Endodermal cell (in vitro differentiated cells): ENCODE results near the gene AKR1C3. TPM values are rescaled to one million over a fixed set of nuclear protein-coding genes. Genes with fewer than 3 reads are reported as not detected.

Experiments
- DNase-seq: peaks from one replicate; pipeline ENCODE4 v3.0.0-alpha.2; 2017
- H3K27ac ChIP-seq: 2 replicates; pipeline ENCODE4 v1.5.1; 2013; ENCODE audit warnings: mild to moderate bottlenecking, low read depth, low read length, moderate library complexity
- H3K27me3 ChIP-seq: 2 replicates; pipeline ENCODE4 v1.6.1; 2013; ENCODE audit warnings: mild to moderate bottlenecking, low read length, moderate library complexity; ENCODE audit not compliant: insufficient read depth, control insufficient read depth, poor library complexity, severe bottlenecking
- H3K36me3 ChIP-seq: 2 replicates; pipeline ENCODE4 v1.7.0; 2013; ENCODE audit warnings: mild to moderate bottlenecking, low read length, moderate library complexity; ENCODE audit not compliant: control insufficient read depth, insufficient read depth
- H3K4me1 ChIP-seq: one replicate; pipeline ENCODE4 v1.7.0; 2013; ENCODE audit warnings: low read length; ENCODE audit not compliant: control insufficient read depth, insufficient read depth
- H3K4me3 ChIP-seq: 2 replicates; pipeline ENCODE4 v1.5.1; 2013; ENCODE audit warnings: mild to moderate bottlenecking, low read length, moderate library complexity
- H3K9ac ChIP-seq: 2 replicates; pipeline ENCODE4 v1.6.1; 2013; ENCODE audit warnings: mild to moderate bottlenecking, low read length, moderate library complexity; ENCODE audit not compliant: poor library complexity, severe bottlenecking; ENCODE audit errors: extremely low read depth
- H3K9me3 ChIP-seq: 2 replicates; pipeline ENCODE4 v1.6.1; 2013; ENCODE audit warnings: mild to moderate bottlenecking, low read length, moderate library complexity; ENCODE audit not compliant: control insufficient read depth
- H3K27ac Mint-ChIP-seq: 2 replicates; pipeline ENCODE4 v1.8.0; 2020; ENCODE audit warnings: mixed read lengths
- H3K27me3 Mint-ChIP-seq: 2 replicates; pipeline ENCODE4 v1.8.0; 2021; ENCODE audit warnings: mild to moderate bottlenecking, mixed read lengths; ENCODE audit not compliant: insufficient read depth
- H3K36me3 Mint-ChIP-seq: 2 replicates; pipeline ENCODE4 v1.8.0; 2020; ENCODE audit warnings: low read depth, mixed read lengths
- H3K4me1 Mint-ChIP-seq: 2 replicates; pipeline ENCODE4 v1.8.0; 2020; ENCODE audit warnings: mixed read lengths
- H3K4me3 Mint-ChIP-seq: 2 replicates; pipeline ENCODE4 v1.8.0; 2020; ENCODE audit warnings: mild to moderate bottlenecking, moderate library complexity, mixed read lengths
- H3K9me3 Mint-ChIP-seq: 2 replicates; pipeline ENCODE4 v1.8.0; 2020; ENCODE audit warnings: mild to moderate bottlenecking, mixed read lengths
- WGBS, 2 experiments: methylation state at CpG; one replicate each; pipeline versions ENCODE4 v1.1.5 to v1.1.7; 2013; ENCODE audit warnings: missing lambda C conversion rate in 2 of 2, mixed read lengths in 1 of 2; ENCODE audit not compliant: insufficient coverage in 1 of 2, insufficient read length in 1 of 2; 5-methylcytosine and 5-hydroxymethylcytosine counted together
- total RNA-seq, 2 donors: library from RNA; stranded (reverse); fragmentation: NEBNext Ultra II Directional in 1 of 2; extraction: Animal tissue kit (Norgen Biotek cat#: 25700) in 1 of 2; gene quantifications; 2 replicates in 1 of 2; 3 replicates in 1 of 2; pipeline ENCODE4 v1.2.1, GENCODE V29; 2021
- TF ChIP-seq, protein P1 (sequence below): fragments of 200-600 bp; sonication (generic); conservative IDR thresholded peaks from 2 replicates; pipeline ENCODE4 v1.5.0; 2021; ENCODE audit warnings: antibody characterized with exemption, mild to moderate bottlenecking

The AKR1C3 gene
- total RNA-seq, 2 donors from 2014 or later: 6.1 to 28.9 TPM

DNA sequence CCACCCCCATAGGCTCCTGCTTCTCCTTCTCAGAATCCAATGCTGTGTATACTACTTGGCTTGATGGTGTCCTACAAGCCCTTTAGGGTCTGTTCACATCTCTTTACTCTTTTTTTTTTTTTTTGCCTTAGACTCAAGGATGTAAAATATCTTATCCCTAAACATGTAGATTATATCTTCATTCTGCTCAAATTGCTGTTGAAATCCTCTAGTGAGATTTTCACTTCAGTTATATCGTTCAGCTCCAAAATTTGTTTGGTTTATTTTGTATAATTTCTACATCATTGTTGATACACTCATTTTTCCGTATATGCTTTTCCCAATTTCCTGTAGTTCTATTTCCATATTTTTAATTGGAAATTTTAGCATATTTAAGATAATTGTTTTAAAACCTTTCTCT is 1.8 kb upstream of the AKR1C3 start:
- Mint-ChIP-seq H3K9me3 (peaks cover 3% of the 10 kb centered on the region), H3K4me3 (no peak overlapping the region), H3K27me3 (peaks cover 3% of the 10 kb centered on the region), H3K27ac (no peak overlapping the region), H3K36me3 (no peaks in the 10 kb centered on the region), H3K4me1 (peaks cover 4% of the 10 kb centered on the region)
- H3K4me3 ChIP-seq: no peak overlapping the region
- H3K9ac ChIP-seq: no peak overlapping the region
- no peaks in the 10 kb centered on the region for H3K36me3 ChIP-seq
- 100% methylated on average over 1 of the region's 2 CpGs; no CpG with 5 or more reads in 1 of the 2 experiments for WGBS, 2 experiments
- peaks cover 10% of the 10 kb centered on the region for H3K9me3 ChIP-seq
- DNase-seq: no peak
- H3K27me3 ChIP-seq: no peaks in the 10 kb centered on the region
- no peaks in the 10 kb centered on the region for H3K4me1 ChIP-seq
- TF ChIP-seq, protein P1, sequence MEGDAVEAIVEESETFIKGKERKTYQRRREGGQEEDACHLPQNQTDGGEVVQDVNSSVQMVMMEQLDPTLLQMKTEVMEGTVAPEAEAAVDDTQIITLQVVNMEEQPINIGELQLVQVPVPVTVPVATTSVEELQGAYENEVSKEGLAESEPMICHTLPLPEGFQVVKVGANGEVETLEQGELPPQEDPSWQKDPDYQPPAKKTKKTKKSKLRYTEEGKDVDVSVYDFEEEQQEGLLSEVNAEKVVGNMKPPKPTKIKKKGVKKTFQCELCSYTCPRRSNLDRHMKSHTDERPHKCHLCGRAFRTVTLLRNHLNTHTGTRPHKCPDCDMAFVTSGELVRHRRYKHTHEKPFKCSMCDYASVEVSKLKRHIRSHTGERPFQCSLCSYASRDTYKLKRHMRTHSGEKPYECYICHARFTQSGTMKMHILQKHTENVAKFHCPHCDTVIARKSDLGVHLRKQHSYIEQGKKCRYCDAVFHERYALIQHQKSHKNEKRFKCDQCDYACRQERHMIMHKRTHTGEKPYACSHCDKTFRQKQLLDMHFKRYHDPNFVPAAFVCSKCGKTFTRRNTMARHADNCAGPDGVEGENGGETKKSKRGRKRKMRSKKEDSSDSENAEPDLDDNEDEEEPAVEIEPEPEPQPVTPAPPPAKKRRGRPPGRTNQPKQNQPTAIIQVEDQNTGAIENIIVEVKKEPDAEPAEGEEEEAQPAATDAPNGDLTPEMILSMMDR: no peak
- no peak overlapping the region for H3K27ac ChIP-seq

DNA sequence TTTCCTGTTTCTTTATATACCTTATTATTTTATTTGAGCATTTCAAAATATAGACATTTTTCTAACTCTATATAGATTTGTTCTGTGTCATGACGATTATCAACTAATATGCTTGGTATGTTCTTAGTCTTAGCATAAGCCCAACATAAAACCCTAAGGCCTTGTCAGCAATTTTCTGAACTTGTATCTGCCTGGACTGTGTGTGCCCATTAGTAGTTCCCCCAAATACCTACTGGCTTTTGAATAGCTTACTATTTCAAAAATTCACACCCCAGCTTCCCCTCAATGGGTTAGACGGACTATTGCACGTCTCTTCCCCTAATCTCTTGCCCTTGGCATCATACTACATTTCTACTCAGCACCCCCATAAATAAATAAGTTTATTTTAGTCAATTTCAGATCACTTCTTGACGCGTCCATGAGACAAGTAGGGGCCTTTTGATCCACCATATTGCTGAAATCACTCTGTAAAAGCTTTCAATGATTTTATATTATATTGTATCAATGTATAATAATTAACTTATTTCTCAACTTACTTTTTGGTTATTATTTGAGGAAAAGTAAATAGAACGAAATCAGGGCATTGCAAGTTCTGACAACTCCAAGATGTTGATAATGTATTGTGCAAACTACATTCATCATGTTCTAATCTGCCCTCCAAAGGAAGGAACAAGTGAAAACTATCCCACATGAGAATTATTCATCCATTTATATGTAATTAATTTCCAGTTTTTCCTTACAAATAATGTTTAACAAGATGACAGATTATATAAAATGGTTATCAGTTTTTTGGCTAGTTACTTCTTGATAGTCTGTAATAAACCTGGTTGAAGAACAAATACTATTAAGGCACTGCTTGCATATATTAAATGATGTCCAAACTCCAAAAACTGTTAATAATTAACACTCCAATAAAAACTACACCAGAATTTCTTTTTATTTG is 1.1 kb upstream of the AKR1C3 start:
- Mint-ChIP-seq H3K4me1 (peaks cover 4% of the 10 kb centered on the region), H3K4me3 (no peak overlapping the region), H3K36me3 (no peaks in the 10 kb centered on the region), H3K27ac (no peak overlapping the region), H3K9me3 (peaks cover 3% of the 10 kb centered on the region), H3K27me3 (peaks cover 4% of the 10 kb centered on the region)
- Histone ChIP-seq H3K9me3 (peaks cover 9% of the 10 kb centered on the region), H3K27me3 (no peaks in the 10 kb centered on the region), H3K4me3 (no peak overlapping the region), H3K27ac (no peak overlapping the region), H3K36me3 (no peaks in the 10 kb centered on the region), H3K4me1 (no peaks in the 10 kb centered on the region), H3K9ac (no peak overlapping the region)
- TF ChIP-seq, protein P1: no peak
- WGBS, 2 experiments: 88 to 99% methylated on average over 2 to 6 of the region's 6 CpGs
- no peak for DNase-seq

DNA sequence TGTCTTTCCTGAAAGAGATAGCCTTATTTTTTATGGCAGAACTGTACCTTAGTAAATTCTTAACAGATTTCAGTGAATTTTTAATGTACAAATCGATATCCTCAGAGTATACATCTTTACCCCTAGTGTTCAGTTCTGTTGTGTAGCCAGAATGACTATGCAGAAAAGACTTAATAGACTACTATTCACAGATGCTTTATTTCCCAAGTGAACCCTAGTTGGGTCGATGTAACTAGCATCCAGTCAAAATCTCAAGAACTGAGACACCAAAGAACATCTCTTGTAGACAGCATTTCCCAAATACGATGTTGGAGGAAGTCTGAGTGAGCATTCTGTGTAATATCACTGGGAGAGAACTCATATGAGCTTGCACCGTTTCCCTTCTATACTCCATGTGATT is 1.5 kb downstream of the AKR1C3 start:
- no peak overlapping the region for H3K9ac ChIP-seq
- TF ChIP-seq, protein P1: no peak
- H3K9me3 Mint-ChIP-seq: peaks cover 3% of the 10 kb centered on the region
- no peak overlapping the region for H3K4me3 Mint-ChIP-seq
- H3K27me3 Mint-ChIP-seq: peaks cover 7% of the 10 kb centered on the region
- no peak for DNase-seq
- peaks cover 9% of the 10 kb centered on the region for H3K4me1 Mint-ChIP-seq
- H3K27ac ChIP-seq: no peak overlapping the region
- H3K36me3 Mint-ChIP-seq: peaks cover 5% of the 10 kb centered on the region
- no peak overlapping the region for H3K4me3 ChIP-seq
- H3K9me3 ChIP-seq: peaks cover 4% of the 10 kb centered on the region
- H3K36me3 ChIP-seq: no peaks in the 10 kb centered on the region
- no peaks in the 10 kb centered on the region for H3K4me1 ChIP-seq
- WGBS, 2 experiments: 87 to 90% methylated on average over 2 to 3 of the region's 4 CpGs
- H3K27me3 ChIP-seq: no peaks in the 10 kb centered on the region
- H3K27ac Mint-ChIP-seq: no peak overlapping the region
